ENCODE data around the gene EXOC6B.

GRCh38 chr2:72813841-72814240 lies 12.0 kb downstream of the EXOC6B start:
- TF ChIP-seq EP300 (IDR thresholded peaks at IDR 0.05; ENCODE audit: borderline replicate concordance): no peak
- no peak for TF ChIP-seq TCF12 (IDR thresholded peaks at IDR 0.05; ENCODE audit: low read depth)
- TF ChIP-seq, protein P1, sequence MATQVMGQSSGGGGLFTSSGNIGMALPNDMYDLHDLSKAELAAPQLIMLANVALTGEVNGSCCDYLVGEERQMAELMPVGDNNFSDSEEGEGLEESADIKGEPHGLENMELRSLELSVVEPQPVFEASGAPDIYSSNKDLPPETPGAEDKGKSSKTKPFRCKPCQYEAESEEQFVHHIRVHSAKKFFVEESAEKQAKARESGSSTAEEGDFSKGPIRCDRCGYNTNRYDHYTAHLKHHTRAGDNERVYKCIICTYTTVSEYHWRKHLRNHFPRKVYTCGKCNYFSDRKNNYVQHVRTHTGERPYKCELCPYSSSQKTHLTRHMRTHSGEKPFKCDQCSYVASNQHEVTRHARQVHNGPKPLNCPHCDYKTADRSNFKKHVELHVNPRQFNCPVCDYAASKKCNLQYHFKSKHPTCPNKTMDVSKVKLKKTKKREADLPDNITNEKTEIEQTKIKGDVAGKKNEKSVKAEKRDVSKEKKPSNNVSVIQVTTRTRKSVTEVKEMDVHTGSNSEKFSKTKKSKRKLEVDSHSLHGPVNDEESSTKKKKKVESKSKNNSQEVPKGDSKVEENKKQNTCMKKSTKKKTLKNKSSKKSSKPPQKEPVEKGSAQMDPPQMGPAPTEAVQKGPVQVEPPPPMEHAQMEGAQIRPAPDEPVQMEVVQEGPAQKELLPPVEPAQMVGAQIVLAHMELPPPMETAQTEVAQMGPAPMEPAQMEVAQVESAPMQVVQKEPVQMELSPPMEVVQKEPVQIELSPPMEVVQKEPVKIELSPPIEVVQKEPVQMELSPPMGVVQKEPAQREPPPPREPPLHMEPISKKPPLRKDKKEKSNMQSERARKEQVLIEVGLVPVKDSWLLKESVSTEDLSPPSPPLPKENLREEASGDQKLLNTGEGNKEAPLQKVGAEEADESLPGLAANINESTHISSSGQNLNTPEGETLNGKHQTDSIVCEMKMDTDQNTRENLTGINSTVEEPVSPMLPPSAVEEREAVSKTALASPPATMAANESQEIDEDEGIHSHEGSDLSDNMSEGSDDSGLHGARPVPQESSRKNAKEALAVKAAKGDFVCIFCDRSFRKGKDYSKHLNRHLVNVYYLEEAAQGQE (IDR thresholded peaks at IDR 0.05; ENCODE audit: low read depth): no peak
- no peak for TF ChIP-seq CREB1 (IDR thresholded peaks at IDR 0.05; ENCODE audit: low read depth)
- no peak for TF ChIP-seq MAX (IDR thresholded peaks at IDR 0.05)
- TF ChIP-seq ZBTB7A (IDR thresholded peaks at IDR 0.05; ENCODE audit: low read depth): no peak
- TF ChIP-seq CEBPB (IDR thresholded peaks at IDR 0.05): no peak
- TF ChIP-seq NFIC (IDR thresholded peaks at IDR 0.05): no peak
- no peak for TF ChIP-seq TAF1 (IDR thresholded peaks at IDR 0.05; ENCODE audit: low read depth)
- TF ChIP-seq EGR1 (IDR thresholded peaks at IDR 0.05): no peak
- TF ChIP-seq TEAD4 (IDR thresholded peaks at IDR 0.05): no peak
- TF ChIP-seq YY1 (IDR thresholded peaks at IDR 0.05; ENCODE audit: low read depth): no peak
- no peak for TF ChIP-seq RAD21 (IDR thresholded peaks at IDR 0.05; ENCODE audit: low read depth)
